PFSK-1 (cell line): Measurements from ENCODE around the gene ERAP2.

Source experiments
- FOXP2 ChIP-seq: optimal IDR thresholded peaks from 2 replicates; pipeline ENCODE3; 2011; ENCODE audit warnings: borderline replicate concordance, control low read depth, inconsistent platforms; ENCODE audit not compliant: insufficient read depth; ENCODE audit errors: extremely low read length, extremely low read depth
- POLR2AphosphoS5 ChIP-seq: IDR thresholded peaks from 2 replicates; pipeline ENCODE4 v1.6.1; 2012; ENCODE audit warnings: low read depth, mild to moderate bottlenecking, control low read depth, low read length, moderate library complexity
- SIN3A ChIP-seq: IDR thresholded peaks from 2 replicates; pipeline ENCODE4 v1.6.1; 2012; ENCODE audit warnings: mild to moderate bottlenecking, low read length, moderate library complexity, borderline replicate concordance; ENCODE audit not compliant: insufficient read depth
- TAF1 ChIP-seq: IDR thresholded peaks from 2 replicates; pipeline ENCODE4 v1.6.1; 2012; ENCODE audit warnings: low read length, control low read depth, borderline replicate concordance; ENCODE audit not compliant: insufficient read depth
- TF ChIP-seq, protein P1 (sequence below), 2 experiments: IDR thresholded peaks; 2 replicates each; pipeline versions ENCODE4 v1.6.1 to v1.8.0; 2011 to 2012; ENCODE audit warnings: low read depth in 2 of 2, low read length in 2 of 2, control low read depth in 1 of 2, inconsistent platforms in 1 of 2, mild to moderate bottlenecking in 1 of 2, moderate library complexity in 1 of 2; ENCODE audit not compliant: insufficient read depth in 1 of 2

Gene ERAP2

DNA sequence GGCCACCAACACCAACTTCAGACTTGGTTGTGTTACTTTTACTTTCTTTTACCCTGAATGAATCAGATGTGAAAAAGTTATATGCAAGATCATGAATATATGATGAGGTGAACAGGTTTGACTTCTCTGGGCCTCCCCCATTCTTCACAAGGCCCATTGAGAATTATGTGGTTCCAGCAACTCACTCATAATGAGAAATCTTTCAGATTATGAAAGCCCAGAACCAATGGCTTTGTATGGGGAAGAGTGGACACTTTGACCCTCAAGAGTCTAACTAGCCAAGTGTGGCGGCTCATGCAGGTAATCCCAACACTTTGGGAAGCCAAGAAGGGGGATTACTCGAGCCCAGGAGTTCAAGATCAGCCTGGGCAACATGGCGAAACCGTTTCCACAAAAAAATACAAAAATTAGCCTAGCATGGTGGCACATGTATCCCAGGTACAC, 43.5 kb downstream of the ERAP2 start:
- TF ChIP-seq, protein P1, sequence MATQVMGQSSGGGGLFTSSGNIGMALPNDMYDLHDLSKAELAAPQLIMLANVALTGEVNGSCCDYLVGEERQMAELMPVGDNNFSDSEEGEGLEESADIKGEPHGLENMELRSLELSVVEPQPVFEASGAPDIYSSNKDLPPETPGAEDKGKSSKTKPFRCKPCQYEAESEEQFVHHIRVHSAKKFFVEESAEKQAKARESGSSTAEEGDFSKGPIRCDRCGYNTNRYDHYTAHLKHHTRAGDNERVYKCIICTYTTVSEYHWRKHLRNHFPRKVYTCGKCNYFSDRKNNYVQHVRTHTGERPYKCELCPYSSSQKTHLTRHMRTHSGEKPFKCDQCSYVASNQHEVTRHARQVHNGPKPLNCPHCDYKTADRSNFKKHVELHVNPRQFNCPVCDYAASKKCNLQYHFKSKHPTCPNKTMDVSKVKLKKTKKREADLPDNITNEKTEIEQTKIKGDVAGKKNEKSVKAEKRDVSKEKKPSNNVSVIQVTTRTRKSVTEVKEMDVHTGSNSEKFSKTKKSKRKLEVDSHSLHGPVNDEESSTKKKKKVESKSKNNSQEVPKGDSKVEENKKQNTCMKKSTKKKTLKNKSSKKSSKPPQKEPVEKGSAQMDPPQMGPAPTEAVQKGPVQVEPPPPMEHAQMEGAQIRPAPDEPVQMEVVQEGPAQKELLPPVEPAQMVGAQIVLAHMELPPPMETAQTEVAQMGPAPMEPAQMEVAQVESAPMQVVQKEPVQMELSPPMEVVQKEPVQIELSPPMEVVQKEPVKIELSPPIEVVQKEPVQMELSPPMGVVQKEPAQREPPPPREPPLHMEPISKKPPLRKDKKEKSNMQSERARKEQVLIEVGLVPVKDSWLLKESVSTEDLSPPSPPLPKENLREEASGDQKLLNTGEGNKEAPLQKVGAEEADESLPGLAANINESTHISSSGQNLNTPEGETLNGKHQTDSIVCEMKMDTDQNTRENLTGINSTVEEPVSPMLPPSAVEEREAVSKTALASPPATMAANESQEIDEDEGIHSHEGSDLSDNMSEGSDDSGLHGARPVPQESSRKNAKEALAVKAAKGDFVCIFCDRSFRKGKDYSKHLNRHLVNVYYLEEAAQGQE (IDR thresholded peaks at IDR 0.05; ENCODE audit: insufficient read depth in 1 of 2, low read depth in 2 of 2, low read length in 2 of 2) = no peak
- no peak for TF ChIP-seq FOXP2
- TF ChIP-seq SIN3A = no peak
- TF ChIP-seq POLR2AphosphoS5 = no peak
- no peak for TF ChIP-seq TAF1

DNA sequence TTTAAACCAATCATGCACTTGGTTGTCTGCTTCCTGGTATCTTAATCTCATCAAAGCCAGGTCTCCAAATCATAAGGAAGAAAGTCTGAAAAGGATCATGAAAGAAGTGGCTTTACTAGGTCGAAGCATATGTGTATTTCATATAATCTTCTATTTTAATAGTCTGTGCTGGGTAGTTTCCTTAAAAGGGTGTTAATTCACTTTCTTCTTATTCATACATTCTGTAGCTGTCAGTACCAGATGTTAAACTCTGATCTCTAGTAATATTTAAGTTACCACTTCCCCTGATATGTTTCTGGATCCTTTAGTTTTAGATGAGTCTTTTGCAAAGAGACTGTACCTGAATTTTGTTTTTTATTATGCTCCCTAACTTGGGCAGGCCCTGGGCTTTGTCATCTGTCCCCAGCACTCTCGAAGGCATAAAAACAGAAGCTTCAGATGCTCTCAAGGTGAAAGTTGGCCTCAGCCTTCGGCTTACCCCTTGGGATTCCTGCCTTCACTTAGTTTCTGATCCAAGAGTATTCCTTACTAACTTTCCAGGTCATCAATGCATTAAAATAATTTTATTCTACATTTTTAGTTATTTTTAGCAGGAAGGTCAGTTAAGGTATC, 44.5 kb downstream of the ERAP2 start:
- TF ChIP-seq, protein P1 (IDR thresholded peaks at IDR 0.05; ENCODE audit: insufficient read depth in 1 of 2, low read depth in 2 of 2, low read length in 2 of 2) = no peak
- TF ChIP-seq TAF1 (no peak), SIN3A (no peak)

DNA sequence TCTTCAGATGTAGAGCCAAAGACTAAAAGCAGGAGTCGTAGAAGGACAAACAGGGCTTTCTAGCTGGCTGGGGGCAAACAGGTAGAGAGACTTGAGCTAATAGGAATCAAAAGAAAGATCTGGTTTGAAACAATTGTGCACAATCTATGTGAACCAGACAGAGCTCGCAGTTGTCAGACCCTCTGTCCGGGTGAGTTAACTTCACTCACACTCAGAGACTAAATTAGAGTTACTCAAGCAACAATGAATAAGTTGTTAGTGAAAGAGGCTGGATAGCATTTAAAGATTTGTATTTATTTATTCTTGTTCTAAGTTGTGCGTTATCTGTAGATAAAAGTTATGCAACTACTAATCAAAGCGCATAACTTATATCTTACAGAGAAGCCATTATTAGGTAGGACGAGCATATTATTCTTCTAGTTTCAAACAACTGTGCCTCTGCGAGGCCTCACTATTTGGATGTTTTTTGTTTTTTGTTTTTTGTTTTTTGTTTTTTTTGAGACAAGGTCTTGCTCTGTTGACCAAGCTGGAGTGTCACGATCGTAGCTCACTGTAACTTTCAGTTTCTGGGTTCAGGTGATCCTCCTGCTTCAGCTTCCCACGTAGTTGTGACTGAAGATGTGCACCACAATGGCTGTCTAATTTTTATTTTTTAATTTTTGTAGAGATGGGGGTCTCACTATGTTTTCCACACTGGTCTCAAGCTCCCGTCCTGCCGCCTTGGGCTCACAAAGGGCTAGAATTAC, 46.4 kb downstream of the ERAP2 start:
- TF ChIP-seq TAF1 (no peak), FOXP2 (no peak), SIN3A (no peak), POLR2AphosphoS5 (no peak)
- TF ChIP-seq, protein P1 (IDR thresholded peaks at IDR 0.05; ENCODE audit: insufficient read depth in 1 of 2, low read depth in 2 of 2, low read length in 2 of 2) = no peak

DNA sequence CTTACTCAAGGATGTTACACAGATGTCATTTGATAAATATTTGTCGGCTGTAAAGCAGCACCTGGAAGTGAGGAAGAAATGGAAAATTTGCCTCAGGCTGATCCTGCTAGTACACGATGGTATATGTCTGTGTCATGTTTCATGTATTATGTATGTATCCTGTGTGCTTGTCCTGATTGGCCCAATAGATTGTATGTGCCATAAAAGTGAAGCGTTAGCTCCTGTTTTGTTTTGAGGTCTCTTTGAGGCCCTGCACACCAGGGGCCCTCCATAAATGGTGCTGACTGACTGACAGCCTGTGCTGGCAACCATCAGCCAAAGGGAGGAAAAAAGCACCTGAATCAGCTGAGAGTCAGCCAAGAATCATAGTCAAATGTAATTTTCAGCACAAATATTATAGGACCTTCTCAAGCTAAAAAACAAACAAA, 47.7 kb downstream of the ERAP2 start:
- TF ChIP-seq, protein P1 (IDR thresholded peaks at IDR 0.05; ENCODE audit: insufficient read depth in 1 of 2, low read depth in 2 of 2, low read length in 2 of 2) = no peak
- TF ChIP-seq FOXP2 (no peak), TAF1 (no peak), POLR2AphosphoS5 (no peak), SIN3A (no peak)
